Stimulated activated CD8-positive, alpha-beta memory T cell treated with anti-CD3 and anti-CD28 coated beads, Interleukin-12 subunit alpha, Interleukin-12 subunit beta, amount 100 ng/mL, for 24 hours (primary cell): ENCODE measurements around the gene SELENOV.

Source experiments
- DNase-seq: peaks from one replicate; pipeline ENCODE4 v3.0.0-alpha.2; 2020; ENCODE audit errors: extremely low read depth

SELENOV gene

GRCh38 chr19:39520541-39521484 lies 5.9 kb downstream of the SELENOV start:
- no peak for DNase-seq

GRCh38 chr19:39524495-39524894 lies 9.6 kb downstream of the SELENOV start:
- DNase-seq: no peak

GRCh38 chr19:39525205-39525604 lies 10.3 kb downstream of the SELENOV start:
- DNase-seq: no peak

- DNase-seq: no peak
These were observed 16.9 kb downstream of the SELENOV start for GRCh38 chr19:39531834-39532232.

- peak; percentile 89 for DNase-seq
These were observed 17.5 kb downstream of the SELENOV start, which contains the start of gene EID2B for GRCh38 chr19:39532233-39533002. EID2B (minus strand) TSS chr19:39532852; CDS start chr19:39532802, 50 bp downstream.

GRCh38 chr19:39533003-39533512 lies 18.1 kb downstream of the SELENOV start:
- DNase-seq: no peak

GRCh38 chr19:39533791-39534190 lies 18.9 kb downstream of the SELENOV start:
- no peak for DNase-seq

GRCh38 chr19:39539165-39539517 lies 24.2 kb downstream of the SELENOV start:
- DNase-seq: no peak

GRCh38 chr19:39539518-39540332 lies 24.8 kb downstream of the SELENOV start, which contains the start of gene EID2:
EID2 (minus strand) TSS chr19:39540161; CDS start chr19:39540079, 82 bp downstream.
- peak; percentile 88 for DNase-seq

- DNase-seq: no peak
These were observed 25.4 kb downstream of the SELENOV start for GRCh38 chr19:39540333-39540673.

GRCh38 chr19:39542206-39542605 lies 27.3 kb downstream of the SELENOV start:
- no peak for DNase-seq

- DNase-seq: no peak
These were observed 28.5 kb downstream of the SELENOV start for GRCh38 chr19:39543477-39543857.

- no peak for DNase-seq
These were observed 29.4 kb downstream of the SELENOV start for GRCh38 chr19:39544226-39544903.

- no peak for DNase-seq
These were observed 30.0 kb downstream of the SELENOV start for GRCh38 chr19:39544911-39545310.

GRCh38 chr19:39546599-39546998 lies 31.7 kb downstream of the SELENOV start:
- DNase-seq: no peak

- DNase-seq: no peak
These were observed 35.3 kb downstream of the SELENOV start for GRCh38 chr19:39550197-39550596.

GRCh38 chr19:39553082-39553652 lies 38.2 kb downstream of the SELENOV start:
- DNase-seq: no peak

- DNase-seq: no peak
These were observed 39.9 kb downstream of the SELENOV start for GRCh38 chr19:39554701-39555311.

- DNase-seq: no peak
These were observed 40.9 kb downstream of the SELENOV start for GRCh38 chr19:39555883-39556282.
